Nephron (organoid): ENCODE results near the gene ARSI.

Experiments used
- H3K27ac Mint-ChIP-seq, 3 experiments: 2 replicates each; pipeline ENCODE4 v1.8.0; 2020; ENCODE audit warnings: mixed read lengths in 3 of 3, mild to moderate bottlenecking in 2 of 3, moderate library complexity in 1 of 3
- H3K27me3 Mint-ChIP-seq: 2 replicates; pipeline ENCODE4 v1.8.0; 2021; ENCODE audit warnings: low read depth, mild to moderate bottlenecking, moderate library complexity, mixed read lengths
- H3K36me3 Mint-ChIP-seq: 2 replicates; pipeline ENCODE4 v1.8.0; 2020; ENCODE audit warnings: low read depth, mixed read lengths
- H3K4me1 Mint-ChIP-seq: 2 replicates; pipeline ENCODE4 v1.8.0; 2020; ENCODE audit warnings: mixed read lengths
- H3K4me3 Mint-ChIP-seq, 3 experiments: 2 replicates each; pipeline ENCODE4 v1.8.0; 2020; ENCODE audit warnings: mild to moderate bottlenecking in 3 of 3, mixed read lengths in 3 of 3, moderate library complexity in 2 of 3
- H3K9me3 Mint-ChIP-seq: 2 replicates; pipeline ENCODE4 v1.8.0; 2020; ENCODE audit warnings: mixed read lengths
- CTCF ChIP-seq, 3 experiments: fragments of 200-600 bp; sonication (generic); IDR thresholded peaks; one replicate each; pipeline ENCODE4 v1.5.0; 2021; ENCODE audit warnings: antibody characterized with exemption in 3 of 3; ENCODE audit not compliant: unreplicated experiment in 3 of 3

Gene ARSI

GRCh38 chr5:150305557-150305956 is 2.9 kb upstream of the ARSI start:
- Mint-ChIP-seq H3K9me3 (no peaks in the 10 kb centered on the region), H3K4me3 (peak overlapping the region in 1 of 3 experiments; percentile 2), H3K36me3 (no peaks in the 10 kb centered on the region), H3K27ac (peak overlapping the region; percentile 86 to 92 (median 89)), H3K4me1 (peaks cover 68% of the 10 kb centered on the region), H3K27me3 (peaks cover 19% of the 10 kb centered on the region)
- no peak for TF ChIP-seq CTCF (IDR thresholded peaks at IDR 0.05; ENCODE audit: unreplicated experiment in 3 of 3)

GRCh38 chr5:150305095-150305494 is 2.4 kb upstream of the ARSI start:
- no peak for TF ChIP-seq CTCF (IDR thresholded peaks at IDR 0.05; ENCODE audit: unreplicated experiment in 3 of 3)

GRCh38 chr5:150304481-150305081 is 1.9 kb upstream of the ARSI start:
- Mint-ChIP-seq H3K4me1 (peaks cover 69% of the 10 kb centered on the region), H3K27ac (peak overlapping the region; percentile 95 to 99 (median 97)), H3K36me3 (no peaks in the 10 kb centered on the region), H3K4me3 (peak overlapping the region in 2 of 3 experiments; percentile 50 to 73), H3K27me3 (peaks cover 20% of the 10 kb centered on the region), H3K9me3 (no peaks in the 10 kb centered on the region)
- TF ChIP-seq CTCF (IDR thresholded peaks at IDR 0.05; ENCODE audit: unreplicated experiment in 3 of 3), result no peak

More at GRCh38 chr5:150305095-150305494, 2.4 kb upstream of the ARSI start:
- peaks cover 21% of the 10 kb centered on the region for H3K27me3 Mint-ChIP-seq
- no peaks in the 10 kb centered on the region for H3K9me3 Mint-ChIP-seq
- H3K4me1 Mint-ChIP-seq, result peaks cover 69% of the 10 kb centered on the region
- H3K36me3 Mint-ChIP-seq, result no peaks in the 10 kb centered on the region
- H3K4me3 Mint-ChIP-seq, result peak overlapping the region in 1 of 3 experiments; percentile 2
- H3K27ac Mint-ChIP-seq, result peak overlapping the region; percentile 86 to 92 (median 89)

- TF ChIP-seq CTCF (IDR thresholded peaks at IDR 0.05; ENCODE audit: unreplicated experiment in 3 of 3), result no peak
- H3K36me3 Mint-ChIP-seq, result no peaks in the 10 kb centered on the region
- H3K4me3 Mint-ChIP-seq, result peak overlapping the region; percentile 50 to 80 (median 73)
- H3K4me1 Mint-ChIP-seq, result peaks cover 72% of the 10 kb centered on the region
- peak overlapping the region; percentile 95 to 99 (median 97) for H3K27ac Mint-ChIP-seq
- peaks cover 14% of the 10 kb centered on the region for H3K27me3 Mint-ChIP-seq
- no peaks in the 10 kb centered on the region for H3K9me3 Mint-ChIP-seq
Observed at GRCh38 chr5:150303660-150304386, 1.1 kb upstream of the ARSI start.

- Mint-ChIP-seq H3K4me3 (peak overlapping the region; percentile 22 to 87 (median 85)), H3K9me3 (no peaks in the 10 kb centered on the region), H3K36me3 (no peaks in the 10 kb centered on the region), H3K27me3 (peaks cover 14% of the 10 kb centered on the region), H3K27ac (peak overlapping the region; percentile 95 to 99 (median 97)), H3K4me1 (peaks cover 74% of the 10 kb centered on the region)
- TF ChIP-seq CTCF (IDR thresholded peaks at IDR 0.05; ENCODE audit: unreplicated experiment in 3 of 3), result no peak
Observed at GRCh38 chr5:150303070-150303615, 438 bp upstream of the ARSI start.
